Measurements from ENCODE around the gene TMEM94.
"Not testable (repeated sequence)": the region's sequence is repeated elsewhere in the genome, so short reads cannot be mapped to it uniquely, and the experiment has no call there.

TMEM94 gene

GRCh38 chr17:75445896-75446295, 10.5 kb upstream of the TMEM94 start:
- not testable (repeated sequence) for DNase-seq

GRCh38 chr17:75447951-75448856, 8.2 kb upstream of the TMEM94 start:
- no peak for DNase-seq

GRCh38 chr17:75450270-75450669, 6.2 kb upstream of the TMEM94 start:
- DNase-seq, result no peak

GRCh38 chr17:75454193-75454592, 2.2 kb upstream of the TMEM94 start:
- DNase-seq, result peak; percentile 62 to 68

- not testable (repeated sequence) for DNase-seq
These were observed 1.8 kb upstream of the TMEM94 start for GRCh38 chr17:75454672-75455071.

- DNase-seq, result no peak
These were observed 407 bp upstream of the TMEM94 start for GRCh38 chr17:75456039-75456416.

- DNase-seq, result peak; percentile 27 to 41
These were observed 716 bp downstream of the TMEM94 start for GRCh38 chr17:75457047-75457654.

GRCh38 chr17:75459246-75459589, 2.8 kb downstream of the TMEM94 start:
- no peak for DNase-seq

GRCh38 chr17:75459590-75460267, 3.3 kb downstream of the TMEM94 start:
- DNase-seq, result no peak

GRCh38 chr17:75460295-75460694, 3.9 kb downstream of the TMEM94 start:
- DNase-seq, result no peak

- no peak for DNase-seq
These were observed 7.2 kb downstream of the TMEM94 start for GRCh38 chr17:75463603-75464002.

- no peak for DNase-seq
These were observed 8.6 kb downstream of the TMEM94 start for GRCh38 chr17:75465039-75465438.

GRCh38 chr17:75468291-75468754, 11.9 kb downstream of the TMEM94 start:
- DNase-seq, result no peak

GRCh38 chr17:75468779-75469373, 12.4 kb downstream of the TMEM94 start:
- DNase-seq, result no peak

- DNase-seq, result no peak
These were observed 14.8 kb downstream of the TMEM94 start for GRCh38 chr17:75471207-75471606.

- DNase-seq, result no peak
These were observed 15.7 kb downstream of the TMEM94 start for GRCh38 chr17:75472119-75472518.

- DNase-seq, result no peak
These were observed 16.8 kb downstream of the TMEM94 start for GRCh38 chr17:75473246-75473645.

GRCh38 chr17:75474736-75475135, 18.3 kb downstream of the TMEM94 start:
- no peak for DNase-seq

- DNase-seq, result no peak
These were observed 18.9 kb downstream of the TMEM94 start for GRCh38 chr17:75475144-75475835.

- no peak for DNase-seq
These were observed 19.4 kb downstream of the TMEM94 start for GRCh38 chr17:75475851-75476250.

GRCh38 chr17:75476271-75476671, 19.8 kb downstream of the TMEM94 start:
- no peak for DNase-seq

GRCh38 chr17:75476752-75477489, 20.5 kb downstream of the TMEM94 start:
- no peak for DNase-seq

Measured in Kasumi-1 (cell line).